T-cell (primary cell): ENCODE measurements around the gene VPS41. TPM values are rescaled to one million over a fixed set of nuclear protein-coding genes. Genes with fewer than 3 reads are reported as not detected.
"Not testable (repeated sequence)": the region's sequence is repeated elsewhere in the genome, so short reads cannot be mapped to it uniquely, and the experiment has no call there.

Experiments used
- ATAC-seq, 4 experiments: fragments of 200-7000 bp in 3 of 4; fragments of 150-1000 bp in 1 of 4; cut with Tn5 transposase; replicated peaks in 1 of 4; 1 replicate in 3 of 4; 2 replicates in 1 of 4; pipeline ENCODE4 v1.10.0; 2021; ENCODE audit warnings: moderate library complexity in 3 of 4, mild to moderate bottlenecking in 2 of 4, moderate number of reproducible peaks in 1 of 4
- CTCF ChIA-PET, 2 donors: fragments of 300-600 bp; sonication (Branson Sonifier 250); formaldehyde crosslinking; loops; one replicate each; lab custom pipeline; 2022; ENCODE audit warnings: antibody characterized with exemption in 2 of 2; lab: Charles Lee
- POLR2A ChIA-PET, 2 donors: fragments of 300-600 bp; sonication (Branson Sonifier 250); formaldehyde crosslinking; loops; one replicate each; lab custom pipeline; 2022; ENCODE audit warnings: antibody characterized with exemption in 2 of 2; lab: Charles Lee
- DNase-seq, 35 experiments: peaks; one replicate each; pipeline versions ENCODE4 v3.0.0 to v3.0.0-alpha.2; 2013 to 2023
- H3K27ac ChIP-seq: one replicate; pipeline ENCODE4 v1.5.1; 2013; ENCODE audit warnings: low read length
- H3K27me3 ChIP-seq, 2 experiments: replicated peaks in 1 of 2; 1 replicate in 1 of 2; 2 replicates in 1 of 2; pipeline versions ENCODE4 v1.6.1 to v1.7.0; 2013; ENCODE audit warnings: low read length in 1 of 2, mixed read lengths in 1 of 2; ENCODE audit not compliant: control insufficient read depth in 2 of 2, insufficient read depth in 2 of 2; ENCODE audit errors: extremely low read depth in 1 of 2
- H3K36me3 ChIP-seq, 2 donors: 1 replicate in 1 of 2; 2 replicates in 1 of 2; pipeline versions ENCODE4 v1.6.1 to v1.7.0; 2013; ENCODE audit warnings: low read length in 1 of 2; ENCODE audit not compliant: control insufficient read depth in 2 of 2, insufficient read depth in 1 of 2; ENCODE audit errors: extremely low read depth in 1 of 2
- H3K4me1 ChIP-seq, 2 experiments: 1 replicate in 1 of 2; 2 replicates in 1 of 2; pipeline versions ENCODE4 v1.6.1 to v1.7.0; 2013; ENCODE audit warnings: low read length in 2 of 2, mixed read lengths in 1 of 2; ENCODE audit not compliant: insufficient read depth in 2 of 2, control insufficient read depth in 1 of 2; ENCODE audit errors: extremely low read depth in 1 of 2
- H3K4me3 ChIP-seq, 2 donors: 1 replicate in 1 of 2; 2 replicates in 1 of 2; pipeline versions ENCODE4 v1.5.1 to v1.7.0; 2013; ENCODE audit warnings: mild to moderate bottlenecking in 2 of 2, low read length in 1 of 2, moderate library complexity in 1 of 2; ENCODE audit not compliant: control insufficient read depth in 1 of 2; ENCODE audit errors: extremely low read depth in 1 of 2
- H3K9me3 ChIP-seq: 2 replicates; pipeline ENCODE4 v1.7.0; 2013
- H3K27ac Mint-ChIP-seq, 2 donors: one replicate each; pipeline ENCODE4 v1.8.0; 2020 to 2021; ENCODE audit warnings: mild to moderate bottlenecking in 2 of 2, mixed read lengths in 2 of 2
- H3K27me3 Mint-ChIP-seq, 2 donors: one replicate each; pipeline ENCODE4 v1.8.0; 2021 to 2022; ENCODE audit warnings: mixed read lengths in 2 of 2
- H3K36me3 Mint-ChIP-seq: one replicate; pipeline ENCODE4 v1.8.0; 2021; ENCODE audit warnings: mixed read lengths
- H3K4me1 Mint-ChIP-seq, 3 donors: one replicate each; pipeline ENCODE4 v1.8.0; 2020 to 2022; ENCODE audit warnings: mixed read lengths in 3 of 3, mild to moderate bottlenecking in 1 of 3
- H3K4me3 Mint-ChIP-seq, 3 donors: one replicate each; pipeline ENCODE4 v1.8.0; 2020 to 2022; ENCODE audit warnings: mild to moderate bottlenecking in 3 of 3, mixed read lengths in 3 of 3, moderate library complexity in 3 of 3
- H3K9me3 Mint-ChIP-seq, 3 donors: one replicate each; pipeline ENCODE4 v1.8.0; 2020 to 2022; ENCODE audit warnings: mixed read lengths in 3 of 3
- whole genome bisulfite sequencing: methylation state at CpG from one replicate; pipeline ENCODE4 v1.1.5; 2013; ENCODE audit warnings: missing lambda C conversion rate; ENCODE audit not compliant: insufficient coverage; 5-methylcytosine and 5-hydroxymethylcytosine counted together
- total RNA-seq, 35 experiments: library from RNA in 6 of 35; stranded (reverse) in 6 of 35; fragments of 120-200 nt in 1 of 35; gene quantifications; one replicate each; pipeline versions ENCODE4 v1.2.1 to v1.2.4 and lab custom pipeline; 2013 to 2026

Gene VPS41
- total RNA-seq, 5 donors from 2014 or later (not counting 1 experiment from before 2014, with no cell fraction given) = 45.6 to 68.3 (median 55.3) TPM

- H3K4me1 Mint-ChIP-seq, ATAC-seq, H3K4me3 ChIP-seq, H3K36me3 Mint-ChIP-seq, H3K36me3 ChIP-seq, DNase-seq, H3K9me3 ChIP-seq, H3K27ac Mint-ChIP-seq, H3K27me3 ChIP-seq, H3K4me1 ChIP-seq, POLR2A ChIA-PET, H3K9me3 Mint-ChIP-seq, H3K4me3 Mint-ChIP-seq, H3K27ac ChIP-seq, CTCF ChIA-PET: not testable (repeated sequence)
- WGBS = no CpG with 5 or more reads among the region's 4 CpGs
- H3K27me3 Mint-ChIP-seq = peaks cover 8 to 12% of the 10 kb centered on the region in 2 donors
These were observed 38.5 kb upstream of the VPS41 start for GRCh38 chr7:38947541-38947940.

GRCh38 chr7:38942431-38943051, 33.5 kb upstream of the VPS41 start:
- Mint-ChIP-seq H3K36me3 (no peaks in the 10 kb centered on the region), H3K27ac (no peak overlapping the region), H3K4me3 (no peak overlapping the region), H3K9me3 (no peaks in the 10 kb centered on the region), H3K27me3 (peaks cover 7 to 12% of the 10 kb centered on the region in 2 donors), H3K4me1 (no peaks in the 10 kb centered on the region)
- Histone ChIP-seq H3K4me3 (no peak overlapping the region), H3K4me1 (no peaks in the 10 kb centered on the region), H3K9me3 (no peaks in the 10 kb centered on the region), H3K36me3 (no peaks in the 10 kb centered on the region), H3K27me3 (peaks cover 0 to 2% of the 10 kb centered on the region in 2 experiments), H3K27ac (no peak overlapping the region)
- ATAC-seq (no peak), DNase-seq (no peak)
- POLR2A ChIA-PET = no interaction called here
- CTCF ChIA-PET = no interaction called here
- WGBS = 70% methylated on average over 1 of the region's 4 CpGs

- no peak overlapping the region for H3K27ac Mint-ChIP-seq
- Histone ChIP-seq H3K27ac (no peak overlapping the region), H3K4me3 (no peak overlapping the region), H3K4me1 (no peaks in the 10 kb centered on the region), H3K27me3 (peaks cover 0 to 2% of the 10 kb centered on the region in 2 experiments), H3K36me3 (no peaks in the 10 kb centered on the region), H3K9me3 (no peaks in the 10 kb centered on the region)
- ATAC-seq = no peak
- no peak for DNase-seq
- peaks cover 9 to 12% of the 10 kb centered on the region in 2 donors for H3K27me3 Mint-ChIP-seq
- WGBS = no CpG with 5 or more reads among the region's 3 CpGs
- H3K4me1 Mint-ChIP-seq = no peaks in the 10 kb centered on the region
- no peak overlapping the region for H3K4me3 Mint-ChIP-seq
- no peaks in the 10 kb centered on the region for H3K36me3 Mint-ChIP-seq
- H3K9me3 Mint-ChIP-seq = no peaks in the 10 kb centered on the region
- ChIA-PET CTCF (interaction anchor here in 1 of 2 donors (0.6 kb wide), 1 partner anchor 35 kb away, joined by 3 read pairs; no protein-coding TSS in a partner anchor), POLR2A (interaction anchor here (0.7 kb wide), 2 partner anchors 9 to 72 kb away, joined by 3 to 4 read pairs; no protein-coding TSS in a partner anchor)
These were observed 31.8 kb upstream of the VPS41 start for GRCh38 chr7:38940774-38941173.

GRCh38 chr7:38938589-38938988, 29.6 kb upstream of the VPS41 start:
- ATAC-seq = no peak
- H3K36me3 Mint-ChIP-seq = no peaks in the 10 kb centered on the region
- Histone ChIP-seq H3K27ac (no peak overlapping the region), H3K36me3 (no peaks in the 10 kb centered on the region), H3K27me3 (peaks cover 0 to 2% of the 10 kb centered on the region in 2 experiments), H3K9me3 (no peaks in the 10 kb centered on the region), H3K4me3 (no peak overlapping the region), H3K4me1 (no peaks in the 10 kb centered on the region)
- POLR2A ChIA-PET = no interaction called here
- H3K27me3 Mint-ChIP-seq = peaks cover 7 to 12% of the 10 kb centered on the region in 2 donors
- WGBS = 100% methylated on average over 3 of the region's 4 CpGs
- no peaks in the 10 kb centered on the region for H3K9me3 Mint-ChIP-seq
- no peaks in the 10 kb centered on the region for H3K4me1 Mint-ChIP-seq
- no peak overlapping the region for H3K27ac Mint-ChIP-seq
- DNase-seq = no peak
- CTCF ChIA-PET = interaction anchor here in 1 of 2 donors (0.6 kb wide), 1 partner anchor 38 kb away, joined by 3 read pairs; no protein-coding TSS in a partner anchor
- no peak overlapping the region for H3K4me3 Mint-ChIP-seq

- no peaks in the 10 kb centered on the region for H3K4me1 Mint-ChIP-seq
- no peak overlapping the region for H3K27ac Mint-ChIP-seq
- no CpG with 5 or more reads among the region's 1 CpG for WGBS
- Histone ChIP-seq H3K4me1 (no peaks in the 10 kb centered on the region), H3K36me3 (no peaks in the 10 kb centered on the region), H3K27ac (no peak overlapping the region), H3K9me3 (no peaks in the 10 kb centered on the region), H3K4me3 (no peak overlapping the region), H3K27me3 (peaks cover 0 to 2% of the 10 kb centered on the region in 2 experiments)
- ChIA-PET POLR2A (no interaction called here), CTCF (no interaction called here)
- no peaks in the 10 kb centered on the region for H3K9me3 Mint-ChIP-seq
- peaks cover 7 to 12% of the 10 kb centered on the region in 2 donors for H3K27me3 Mint-ChIP-seq
- H3K4me3 Mint-ChIP-seq = no peak overlapping the region
- H3K36me3 Mint-ChIP-seq = no peaks in the 10 kb centered on the region
- DNase-seq (no peak), ATAC-seq (no peak)
These were observed 29.1 kb upstream of the VPS41 start for GRCh38 chr7:38938001-38938485.

GRCh38 chr7:38936641-38937040, 27.6 kb upstream of the VPS41 start:
- peaks cover 0 to 2% of the 10 kb centered on the region in 2 experiments for H3K27me3 ChIP-seq
- ATAC-seq = no peak
- H3K36me3 ChIP-seq = no peaks in the 10 kb centered on the region
- no peaks in the 10 kb centered on the region for H3K9me3 Mint-ChIP-seq
- H3K27ac ChIP-seq = no peak overlapping the region
- ChIA-PET POLR2A (interaction anchor here in 1 of 2 donors (0.7 kb wide), 1 partner anchor 59 kb away, joined by 3 read pairs; no protein-coding TSS in a partner anchor), CTCF (interaction anchor here in 1 of 2 donors (0.6 kb wide), 1 partner anchor 113 kb away, joined by 3 read pairs; no protein-coding TSS in a partner anchor)
- no CpG with 5 or more reads among the region's 1 CpG for WGBS
- H3K4me3 Mint-ChIP-seq = no peak overlapping the region
- no peak overlapping the region for H3K4me3 ChIP-seq
- peaks cover 2 to 11% of the 10 kb centered on the region in 2 donors for H3K27me3 Mint-ChIP-seq
- H3K4me1 ChIP-seq = no peaks in the 10 kb centered on the region
- no peak overlapping the region for H3K27ac Mint-ChIP-seq
- no peaks in the 10 kb centered on the region for H3K9me3 ChIP-seq
- no peaks in the 10 kb centered on the region for H3K36me3 Mint-ChIP-seq
- H3K4me1 Mint-ChIP-seq = no peaks in the 10 kb centered on the region
- DNase-seq = no peak
